GM19239 (cell line): ENCODE results near the gene SEZ6.
"Not testable (repeated sequence)": the region's sequence is repeated elsewhere in the genome, so short reads cannot be mapped to it uniquely, and the experiment has no call there.

Experiments
- DNase-seq: peaks from one replicate; pipeline ENCODE4 v3.0.0; 2011; ENCODE audit warnings: low spot score; ENCODE audit not compliant: insufficient read length
- FAIRE-seq: peaks from 2 replicates; lab custom pipeline; 2011; peaks lifted over from hg19 to GRCh38; lab: Jason Lieb, UNC

Gene SEZ6

DNA sequence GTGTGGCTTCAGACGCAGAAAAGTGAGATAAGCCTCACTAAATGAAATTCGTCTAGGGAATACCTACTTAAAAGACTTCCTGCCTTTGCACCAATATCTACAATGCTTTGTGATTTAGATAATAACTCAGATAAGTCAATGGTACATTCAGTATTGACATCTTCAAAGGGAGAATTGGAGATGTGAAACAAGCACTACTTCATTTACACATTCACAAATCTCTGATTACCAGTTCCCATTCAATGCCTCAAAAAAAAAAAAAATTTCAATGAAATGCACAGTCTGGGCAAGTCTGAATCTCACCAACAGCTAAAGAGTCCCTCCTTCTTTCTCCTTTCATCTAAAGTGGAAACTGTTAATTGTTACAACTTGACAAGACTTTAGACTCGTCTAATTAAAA is 58.2 kb downstream of the SEZ6 start:
- FAIRE-seq (no peak), DNase-seq (no peak)

DNA sequence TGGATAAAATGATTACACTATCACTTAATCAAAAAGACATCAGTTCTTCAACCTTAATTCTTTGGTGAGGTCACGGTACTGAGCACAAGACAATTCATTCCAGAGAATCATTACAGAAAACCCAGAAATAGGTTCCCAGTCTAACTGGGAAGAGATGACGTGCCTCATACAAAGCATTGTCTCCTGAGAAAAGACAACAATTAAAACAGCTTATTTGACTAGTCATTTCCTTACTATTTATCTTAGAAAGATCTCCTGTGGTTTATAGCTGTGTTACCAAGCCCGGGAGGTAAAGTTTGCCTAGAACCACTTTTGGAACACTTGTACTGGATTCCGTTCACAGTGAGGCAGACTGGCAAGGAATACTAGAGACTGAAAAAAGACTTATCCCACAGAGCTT is 59.6 kb downstream of the SEZ6 start:
- no peak for DNase-seq
- FAIRE-seq, result no peak

DNA sequence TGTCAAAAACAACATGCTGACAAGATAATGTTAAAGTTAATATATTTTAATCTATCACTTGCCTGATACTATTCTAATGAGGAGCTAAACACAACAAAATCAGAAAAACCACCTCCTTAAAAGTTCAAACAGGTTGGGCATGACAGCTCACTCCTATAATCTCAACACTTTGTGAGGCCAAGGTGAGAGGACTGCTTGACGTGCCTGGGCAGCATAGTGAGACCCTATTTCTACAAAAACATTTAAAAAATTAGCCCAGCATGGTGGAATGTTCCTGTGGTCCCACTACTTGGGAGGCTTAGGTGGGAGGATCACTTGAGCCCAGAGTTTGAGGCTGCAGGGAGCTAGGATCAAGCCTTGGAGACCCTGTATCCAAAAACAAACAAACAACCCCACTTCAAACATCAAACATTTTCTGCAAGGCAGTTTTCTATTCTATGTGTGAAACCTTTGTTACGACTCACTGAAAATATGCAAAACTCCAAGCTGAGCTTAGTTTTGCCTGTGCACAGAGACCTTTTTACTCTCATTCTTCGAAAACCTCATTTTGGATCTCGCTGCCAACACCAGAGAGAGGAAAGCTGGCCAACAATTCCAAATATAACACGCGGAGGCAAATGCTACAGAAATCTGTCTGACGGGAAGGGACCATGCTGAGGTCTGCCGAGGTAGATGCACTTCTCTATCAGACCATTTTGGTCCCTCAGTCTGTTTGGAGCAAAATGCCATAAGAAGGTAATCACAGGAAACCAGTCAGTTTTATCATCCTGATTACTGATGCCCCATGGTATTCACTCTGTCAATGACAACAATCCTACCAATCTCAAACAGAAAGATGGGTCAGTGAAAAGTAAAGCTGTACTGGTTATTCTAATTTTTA is 60.7 kb downstream of the SEZ6 start:
- DNase-seq (no peak), FAIRE-seq (no peak)

DNA sequence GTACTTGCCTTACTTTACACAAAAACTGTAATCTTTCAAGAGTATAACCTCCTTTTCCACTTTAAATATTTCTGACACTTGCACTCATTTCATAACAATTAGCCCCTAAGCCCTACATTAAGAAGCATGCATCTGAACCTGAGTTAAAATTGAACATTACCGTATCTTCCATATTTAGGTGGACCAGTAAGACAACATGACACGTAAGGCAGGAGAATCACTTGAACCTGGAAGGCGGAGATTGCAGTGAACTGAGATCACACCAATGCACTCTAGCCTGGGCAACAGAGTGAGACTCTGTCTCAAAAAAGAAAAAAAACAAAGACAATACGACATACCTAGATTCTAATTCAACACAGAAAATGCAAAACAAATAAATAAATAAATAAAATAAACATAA is 61.5 kb downstream of the SEZ6 start:
- DNase-seq, result no peak
- no peak for FAIRE-seq

DNA sequence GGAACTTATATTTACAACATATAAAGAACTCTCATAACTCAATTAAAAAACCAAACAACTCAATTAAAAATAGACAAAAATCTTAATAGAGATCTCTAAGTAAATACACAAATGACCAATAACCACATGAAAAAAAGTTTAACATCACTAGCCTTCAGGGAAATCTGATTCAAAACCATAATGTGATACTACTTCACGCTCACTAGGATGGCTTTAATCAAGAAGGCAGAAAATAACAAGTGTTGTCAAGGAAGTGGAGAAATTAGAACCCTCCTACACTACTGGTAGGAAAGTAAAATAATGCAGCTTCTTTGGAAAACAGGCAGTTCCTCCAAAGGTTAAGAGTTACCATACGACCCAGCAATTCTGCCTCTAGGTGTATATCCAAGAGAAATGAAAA is 62.9 kb downstream of the SEZ6 start:
- no peak for FAIRE-seq
- DNase-seq, result no peak

DNA sequence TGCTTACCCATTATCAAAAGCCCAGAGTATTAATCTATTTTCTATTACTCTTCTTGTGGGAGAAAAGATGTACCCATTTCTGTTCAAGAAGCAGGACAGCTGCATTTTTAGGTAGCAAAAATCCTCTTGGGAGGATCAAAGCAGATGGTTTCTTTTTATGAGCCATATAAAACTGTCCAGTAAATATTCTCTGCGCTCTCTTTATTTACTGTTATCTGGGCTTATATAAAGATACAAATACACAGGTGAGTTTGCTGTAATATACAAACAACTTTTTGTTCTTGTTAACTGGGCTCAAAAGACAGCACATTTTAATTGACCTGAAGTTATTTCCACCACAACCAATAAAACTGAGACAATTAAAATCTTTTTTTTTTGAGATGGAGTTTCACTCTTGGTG is 64.6 kb downstream of the SEZ6 start:
- no peak for FAIRE-seq

DNA sequence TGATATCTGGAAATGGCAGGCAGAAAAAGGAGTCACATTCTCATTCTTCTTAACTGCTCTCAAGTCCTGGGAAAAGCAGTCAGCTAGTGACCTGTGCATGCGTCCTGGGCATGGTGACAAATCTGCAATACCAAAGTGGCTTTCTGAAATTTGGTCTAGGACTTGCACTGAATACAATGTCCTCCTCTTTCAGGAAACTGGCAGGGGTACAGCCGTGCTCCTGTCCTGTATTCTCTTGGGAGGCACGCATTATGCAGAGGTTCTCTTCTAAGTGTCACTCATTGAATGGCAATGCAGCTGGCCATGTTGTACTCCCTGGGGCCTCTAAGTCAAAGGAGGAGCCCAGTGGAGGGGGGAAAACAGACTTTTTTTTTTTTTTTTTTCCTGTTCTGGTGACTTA is 65.2 kb downstream of the SEZ6 start:
- FAIRE-seq (no peak), DNase-seq (no peak)

More for the DNA sequence above, 64.6 kb downstream of the SEZ6 start:
- DNase-seq, result no peak

DNA sequence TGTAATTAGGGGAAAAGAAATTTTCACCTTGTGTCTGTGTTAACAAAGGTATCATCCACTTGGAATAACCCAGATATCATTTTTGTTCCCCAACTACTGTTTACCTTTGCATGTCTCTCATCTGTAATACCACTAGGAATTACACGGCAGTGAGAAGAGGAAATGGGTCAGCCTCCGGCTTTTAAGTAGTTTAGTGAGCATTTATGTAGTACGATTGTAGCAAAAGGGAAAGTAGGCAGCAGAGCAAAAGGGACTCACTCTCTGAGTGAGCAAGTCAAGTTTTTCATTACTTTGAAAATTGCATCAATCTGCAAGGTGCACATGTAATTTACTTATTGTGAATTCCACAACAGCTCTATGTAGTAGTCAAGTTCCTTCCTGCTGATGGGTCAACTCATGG is 65.7 kb downstream of the SEZ6 start:
- DNase-seq (no peak), FAIRE-seq (no peak)

DNA sequence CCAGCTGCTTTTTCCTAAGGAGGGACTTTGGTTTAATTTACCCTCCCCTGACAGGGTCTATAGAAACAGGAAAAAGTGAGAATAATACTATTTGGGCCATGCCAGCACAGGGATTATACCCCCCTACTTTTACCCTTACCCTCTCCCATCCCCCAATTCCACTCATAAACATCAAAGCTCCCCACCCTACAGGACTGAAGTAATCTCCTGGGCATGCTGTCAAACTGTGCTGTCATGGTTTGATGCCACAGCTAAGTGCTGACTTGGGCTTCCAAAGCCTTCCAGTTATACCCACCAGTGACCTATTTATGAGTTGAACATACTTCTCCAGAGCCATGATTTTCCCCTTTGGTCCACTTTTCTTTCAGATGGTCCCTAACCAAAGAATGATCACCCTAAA is 67.3 kb downstream of the SEZ6 start:
- DNase-seq (no peak), FAIRE-seq (no peak)

DNA sequence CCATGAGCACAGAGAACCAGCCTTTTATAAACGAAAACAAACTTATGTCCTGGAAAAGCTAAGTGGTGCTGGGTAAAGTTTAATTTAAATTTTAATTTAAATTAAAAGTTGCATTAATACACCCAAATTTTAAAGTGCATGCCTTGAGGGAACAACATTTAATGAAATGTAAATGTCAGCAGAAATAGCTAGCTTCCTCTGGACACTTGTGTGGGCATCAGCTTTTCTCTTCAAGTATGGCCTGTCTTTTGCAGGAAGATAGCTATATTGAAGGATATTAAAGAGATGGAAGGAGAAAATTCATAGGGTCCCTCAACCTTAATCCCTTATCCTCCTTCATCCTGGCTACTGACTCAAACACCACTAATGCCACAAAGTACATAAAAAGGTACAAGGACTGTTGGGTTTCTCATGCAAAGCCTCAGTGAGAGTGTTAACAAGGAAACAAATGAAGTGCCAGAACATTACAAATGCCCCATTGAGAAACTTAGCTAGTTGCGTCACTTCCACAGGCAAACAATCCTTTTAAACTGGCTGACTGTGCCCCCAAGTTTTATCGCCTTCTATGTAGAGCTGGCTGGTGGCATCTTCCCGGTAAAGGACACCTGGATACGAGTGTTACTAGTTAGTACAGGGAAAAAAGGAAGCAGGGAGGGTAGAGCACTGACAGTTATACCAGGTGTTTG is 68.6 kb downstream of the SEZ6 start:
- no peak for FAIRE-seq

DNA sequence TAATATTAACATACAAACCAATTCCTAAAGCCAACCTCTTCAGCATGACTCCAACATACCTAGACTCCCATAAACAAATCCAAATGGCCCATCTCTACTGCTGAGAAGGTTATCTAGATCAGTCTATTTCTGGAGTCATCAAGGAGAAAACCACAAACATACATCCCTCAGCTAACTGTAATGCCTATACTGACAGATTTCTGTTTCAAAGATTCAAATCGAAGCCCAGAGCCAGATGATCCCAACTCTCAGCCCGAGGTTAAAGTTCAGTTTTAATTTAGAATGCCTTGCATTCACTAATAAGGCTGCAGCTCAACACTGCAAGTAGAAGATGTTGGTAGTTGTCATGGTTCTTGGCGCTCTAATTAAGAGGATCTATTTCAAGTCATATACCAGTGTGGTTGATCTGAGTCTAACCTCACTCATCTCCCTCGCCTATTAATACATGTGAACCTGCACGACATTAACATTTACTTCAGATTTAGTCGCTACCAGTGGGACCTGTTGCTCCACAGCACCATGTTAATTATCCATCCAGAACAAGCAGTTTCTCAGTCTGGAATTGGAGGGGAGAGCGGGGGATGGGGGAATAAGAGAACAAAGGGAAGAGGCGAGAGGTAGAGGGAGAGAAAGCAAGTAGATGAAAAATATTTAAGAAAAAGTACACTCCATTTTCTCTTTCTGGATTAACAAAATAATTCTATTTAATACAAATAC is 69.9 kb downstream of the SEZ6 start:
- no peak for DNase-seq

More for the DNA sequence above, 68.6 kb downstream of the SEZ6 start:
- DNase-seq, result no peak

DNA sequence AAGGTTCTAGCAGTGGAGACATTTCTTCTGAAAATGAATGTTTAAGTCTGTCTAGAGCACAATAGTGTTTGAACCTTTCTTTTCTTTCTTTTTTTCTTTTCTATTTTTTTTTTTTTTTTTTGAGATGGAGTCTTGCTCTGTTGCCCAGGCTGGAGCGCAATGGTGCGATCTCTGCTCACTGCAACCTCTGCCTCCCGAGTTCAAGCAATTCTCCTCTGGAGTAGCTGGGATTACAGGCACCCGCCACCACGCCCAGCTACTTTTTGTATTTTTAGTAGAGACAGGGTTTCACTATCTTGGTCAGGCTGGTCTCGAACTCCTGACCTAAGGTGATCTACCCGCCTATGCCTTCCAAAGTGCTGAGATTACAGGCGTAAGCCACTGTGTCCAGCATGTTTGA is 71.3 kb downstream of the SEZ6 start:
- not testable (repeated sequence) for FAIRE-seq, DNase-seq

More for the DNA sequence above, 69.9 kb downstream of the SEZ6 start:
- no peak for FAIRE-seq

DNA sequence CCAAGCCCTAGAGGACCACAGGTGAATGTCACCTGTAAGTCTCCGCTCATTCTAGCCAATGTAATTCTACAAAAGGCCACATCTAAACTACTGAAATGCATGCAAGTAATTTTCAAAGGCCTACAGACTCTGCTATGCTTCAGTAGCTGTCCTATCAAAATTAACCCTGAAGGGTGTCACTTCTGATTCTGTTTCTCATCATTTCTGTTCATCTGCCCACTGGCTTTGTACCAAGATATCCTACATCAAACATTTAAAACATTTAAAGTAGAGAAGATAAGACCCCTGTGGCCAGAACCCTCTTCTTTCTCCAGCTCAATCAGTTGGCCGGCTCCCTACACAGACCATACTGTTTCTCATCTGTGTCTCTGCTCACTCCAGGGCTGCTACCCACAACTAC is 76.0 kb downstream of the SEZ6 start:
- FAIRE-seq (no peak), DNase-seq (no peak)

DNA sequence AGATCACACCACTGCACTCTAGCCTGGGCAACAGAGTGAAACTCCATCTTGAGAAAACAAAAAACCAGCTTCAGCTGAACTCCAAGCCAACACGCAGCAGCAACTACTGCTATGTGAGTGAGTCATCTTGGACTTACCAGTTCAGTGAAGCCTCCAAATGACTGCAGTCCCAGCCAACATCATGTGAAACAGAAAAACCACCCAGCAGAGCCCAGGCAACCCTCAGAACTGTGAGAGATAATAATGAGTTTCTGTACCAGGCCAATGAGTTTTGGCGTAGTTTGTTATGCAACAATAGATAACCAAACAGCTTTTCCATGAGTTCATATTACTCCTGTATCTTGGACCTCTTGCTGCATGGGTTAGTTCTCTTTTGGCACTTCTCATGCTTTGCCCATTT is 77.8 kb downstream of the SEZ6 start:
- FAIRE-seq (no peak), DNase-seq (no peak)

DNA sequence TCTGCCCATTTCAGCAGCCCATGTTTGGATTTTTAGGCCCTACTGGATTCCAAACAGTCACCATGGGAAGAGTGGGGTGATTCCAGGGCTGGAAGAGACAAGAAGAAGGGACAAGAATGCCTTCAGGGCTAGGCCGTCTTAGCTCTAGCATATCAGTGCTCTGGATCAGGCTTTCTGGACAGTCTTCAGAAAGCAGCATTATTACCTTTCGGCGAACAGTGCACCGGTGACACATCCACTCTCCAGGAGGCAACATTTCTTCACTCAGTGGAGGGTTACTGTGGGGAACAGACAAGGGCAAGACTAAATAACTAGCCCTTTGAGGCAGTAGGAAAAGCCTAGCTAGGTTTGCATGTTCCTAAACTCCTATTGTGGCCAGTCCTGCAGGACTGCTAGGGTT is 79.0 kb downstream of the SEZ6 start:
- DNase-seq (no peak), FAIRE-seq (no peak)

DNA sequence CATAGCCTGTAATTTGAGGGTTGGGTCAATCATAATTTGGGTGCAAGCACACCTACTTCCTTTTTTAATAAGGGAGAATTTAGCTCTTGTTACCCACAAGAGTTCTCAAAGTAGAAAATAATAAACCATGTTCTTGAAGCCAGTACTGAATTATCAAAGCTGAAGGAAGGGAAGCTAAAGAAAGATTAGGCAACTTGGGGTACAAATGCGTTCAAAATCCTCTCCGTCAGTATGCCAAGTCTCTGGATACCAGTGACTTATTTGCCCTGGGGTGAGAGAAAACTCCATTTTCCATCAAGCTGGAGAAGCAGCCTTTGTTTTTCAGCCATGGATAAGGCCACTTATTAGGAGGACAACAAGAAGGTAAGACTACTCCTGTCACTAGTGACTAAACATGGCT is 79.5 kb downstream of the SEZ6 start:
- no peak for FAIRE-seq
- DNase-seq, result no peak

DNA sequence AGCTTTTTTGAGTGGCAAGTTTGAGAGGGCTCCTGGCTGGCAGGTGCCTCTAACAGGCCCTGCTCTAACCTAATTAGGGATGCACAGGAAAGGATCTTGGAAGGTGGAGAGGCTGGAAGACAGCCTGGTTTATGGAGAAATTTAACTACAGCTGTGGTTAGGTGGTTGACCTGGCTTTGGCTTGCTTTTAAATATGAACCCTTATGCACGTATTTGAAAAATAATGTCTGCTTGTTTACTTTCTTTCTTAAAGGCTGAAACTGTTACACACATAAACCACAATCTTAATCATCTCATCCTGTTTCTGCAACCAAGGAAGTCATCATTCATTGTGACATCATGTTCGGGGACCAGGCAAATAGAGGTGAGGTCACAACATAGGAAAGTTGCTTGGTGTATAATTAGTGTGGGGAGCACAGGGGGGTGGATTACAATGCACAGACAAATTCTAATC is 79.9 kb downstream of the SEZ6 start:
- peak; percentile 21 for FAIRE-seq
- peak; percentile 30 for DNase-seq

DNA sequence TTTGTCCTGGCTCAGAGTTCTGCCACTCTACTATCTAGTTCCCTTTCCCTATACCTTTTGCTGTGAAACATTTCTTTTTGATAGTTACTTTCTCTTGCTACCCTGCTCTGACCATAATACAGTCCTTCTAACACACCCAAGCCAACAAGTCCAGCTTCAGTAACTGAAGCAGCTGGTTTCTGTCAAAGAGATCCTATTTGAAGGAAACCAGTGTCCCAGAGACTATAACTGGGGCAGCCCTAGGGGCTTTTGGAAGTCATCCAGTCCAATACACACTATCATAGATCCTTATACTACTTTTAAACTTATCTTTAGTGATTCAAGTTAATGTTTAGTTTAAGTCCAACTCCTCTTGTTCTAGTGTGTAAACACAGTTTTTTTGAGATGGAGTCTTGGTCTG is 85.6 kb downstream of the SEZ6 start:
- no peak for FAIRE-seq
- DNase-seq, result no peak

DNA sequence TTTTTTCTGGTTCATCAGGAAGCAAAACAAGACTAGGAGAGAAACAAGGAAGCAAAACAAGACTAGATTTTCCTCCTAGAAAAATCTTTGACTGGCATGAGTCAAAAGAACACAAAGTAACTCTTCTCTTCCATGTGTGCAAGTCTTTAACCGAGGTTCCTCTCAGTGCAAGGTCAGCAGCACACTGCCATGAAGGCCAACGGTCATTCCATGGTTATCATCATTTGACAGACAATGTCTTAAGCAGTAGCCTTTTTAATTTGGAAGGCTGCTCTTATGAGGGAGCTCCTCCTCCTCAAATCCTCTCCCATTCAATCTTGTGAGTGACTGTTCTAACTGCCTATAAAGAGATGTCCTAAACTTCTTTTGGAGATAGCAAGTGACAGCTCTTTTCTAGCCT is 87.5 kb downstream of the SEZ6 start:
- FAIRE-seq (no peak), DNase-seq (no peak)

DNA sequence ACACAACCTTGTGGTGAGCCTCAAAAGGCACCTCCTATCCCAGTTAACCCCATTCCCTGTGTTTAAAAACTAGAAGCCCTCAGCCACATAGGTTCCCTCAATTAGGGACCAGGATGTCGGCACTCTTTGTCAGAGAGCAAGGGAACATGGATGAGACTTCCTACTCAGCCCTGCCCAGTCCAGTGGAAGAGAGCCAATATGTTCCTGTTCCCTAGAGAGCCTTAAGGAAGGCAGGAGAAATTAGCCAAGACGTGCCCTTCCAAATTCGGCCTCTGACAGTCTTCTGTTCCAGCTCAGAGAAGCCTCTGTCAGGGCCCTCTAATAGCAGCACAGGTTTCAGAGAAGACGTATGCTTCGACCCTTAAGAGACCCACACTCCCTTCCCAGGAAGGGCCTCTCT is 88.4 kb downstream of the SEZ6 start:
- FAIRE-seq (no peak), DNase-seq (no peak)

DNA sequence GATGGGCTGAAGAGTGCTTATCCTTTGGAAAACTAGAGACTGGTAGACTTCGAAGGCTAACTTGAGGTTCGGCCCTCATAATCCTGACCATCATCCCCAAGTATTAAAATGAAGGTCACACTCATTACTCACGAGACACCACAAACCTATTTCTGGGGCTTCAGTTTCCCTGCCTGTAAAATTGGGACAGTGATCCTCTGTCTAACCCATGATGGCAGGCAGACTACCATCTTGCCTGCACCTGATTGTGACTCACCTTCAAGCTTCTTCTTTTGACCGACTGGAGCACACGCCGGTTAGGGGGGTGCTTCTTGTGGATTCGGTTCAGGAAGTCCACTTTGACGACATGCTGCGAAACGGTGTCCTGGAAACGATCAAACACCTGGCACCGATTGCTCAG is 88.8 kb downstream of the SEZ6 start:
- no peak for FAIRE-seq
- DNase-seq, result no peak
